ENCODE measurements around the gene ANKHD1.

GRCh38 chr5:140372971-140373487 is 28.6 kb upstream of the ANKHD1 start:
- TF ChIP-seq CTCF (IDR thresholded peaks at IDR 0.05 in 8 of 11, conservative IDR thresholded peaks at IDR 0.05 in 3 of 11) (peak; percentile 56 to 93 (median 84)), POLR2AphosphoS5 (IDR thresholded peaks at IDR 0.05) (peak in 1 of 3 donors; percentile 54), POLR2A (IDR thresholded peaks at IDR 0.05) (no peak)
